SK-N-SH (cell line): Measurements from ENCODE around the gene DDA1. TPM values are rescaled to one million over a fixed set of nuclear protein-coding genes. Genes with fewer than 3 reads are reported as not detected.

Experiments used
- CTCF ChIA-PET: fragments of 300-600, 350-600 bp; formaldehyde crosslinking; extraction: SDS; loops from one replicate; lab custom pipeline; 2021; lab: Yijun Ruan, JAX
- POLR2A ChIA-PET: fragments of 350-600 bp; sonication (Branson Sonifier 250); formaldehyde crosslinking; extraction: SDS; loops from one replicate; lab custom pipeline; 2020; ENCODE audit warnings: antibody characterized with exemption, inconsistent platforms; lab: Yijun Ruan, JAX
- DNase-seq: peaks from one replicate; pipeline ENCODE4 v3.0.0; 2012
- H2AFZ ChIP-seq: fragments of 200-600 bp; sonication (generic); 2 replicates; pipeline ENCODE4 v1.8.1; 2016; ENCODE audit warnings: antibody characterized with exemption, mild to moderate bottlenecking, low read depth
- H3F3A ChIP-seq: fragments of 200-600 bp; sonication (generic); replicated peaks from 2 replicates; pipeline ENCODE3; 2016; ENCODE audit warnings: antibody characterized with exemption, mild to moderate bottlenecking; ENCODE audit not compliant: insufficient read depth
- H3K27ac ChIP-seq, 2 experiments: fragments of 200-500 bp in 1 of 2; fragments of 200-600 bp in 1 of 2; sonication (Bioruptor generic) in 1 of 2; sonication (generic), shearing (Covaris generic) in 1 of 2; 2 replicates each; pipeline versions ENCODE4 v1.5.1 to v1.6.1; 2014 to 2016; ENCODE audit warnings: low read depth in 2 of 2, inconsistent platforms in 1 of 2, low read length in 1 of 2, mild to moderate bottlenecking in 1 of 2, mixed read lengths in 1 of 2
- H3K27me3 ChIP-seq: fragments of 200-600 bp; sonication (generic), shearing (Covaris generic); 2 replicates; pipeline ENCODE4 v1.6.1; 2016; ENCODE audit warnings: mixed run types; ENCODE audit not compliant: insufficient read depth
- H3K36me3 ChIP-seq, 2 experiments: fragments of 200-500 bp in 1 of 2; fragments of 200-600 bp in 1 of 2; sonication (Bioruptor generic) in 1 of 2; sonication (generic) in 1 of 2; replicated peaks in 1 of 2; 2 replicates each; pipeline versions ENCODE3 to v1.5.1; 2014 to 2016; ENCODE audit warnings: low read length in 1 of 2, mild to moderate bottlenecking in 1 of 2; ENCODE audit not compliant: insufficient read depth in 2 of 2, control insufficient read depth in 1 of 2
- H3K4me1 ChIP-seq, 2 experiments: fragments of 200-500 bp in 1 of 2; fragments of 200-600 bp in 1 of 2; sonication (Bioruptor generic) in 1 of 2; sonication (generic), shearing (Covaris generic) in 1 of 2; 2 replicates each; pipeline versions ENCODE4 v1.5.1 to v1.6.1; 2014 to 2016; ENCODE audit warnings: low read depth in 1 of 2, low read length in 1 of 2, mixed run types in 1 of 2; ENCODE audit not compliant: insufficient read depth in 2 of 2, control insufficient read depth in 1 of 2
- H3K4me2 ChIP-seq: fragments of 200-600 bp; sonication (generic), shearing (Covaris generic); 2 replicates; pipeline ENCODE4 v1.6.1; 2017; ENCODE audit warnings: mixed run types
- H3K4me3 ChIP-seq, 2 experiments: fragments of 200-500 bp in 1 of 2; fragments of 200-600 bp in 1 of 2; sonication (Bioruptor generic) in 1 of 2; sonication (generic), shearing (Covaris generic) in 1 of 2; 2 replicates each; pipeline versions ENCODE4 v1.5.1 to v1.8.1; 2014 to 2016; ENCODE audit warnings: low read depth in 2 of 2, inconsistent platforms in 1 of 2, low read length in 1 of 2, mild to moderate bottlenecking in 1 of 2, mixed read lengths in 1 of 2, moderate library complexity in 1 of 2
- H3K79me2 ChIP-seq: fragments of 200-600 bp; sonication (generic); 2 replicates; pipeline ENCODE4 v1.8.1; 2017; ENCODE audit warnings: mild to moderate bottlenecking; ENCODE audit not compliant: insufficient read depth
- H3K9ac ChIP-seq: fragments of 200-600 bp; sonication (generic); 2 replicates; pipeline ENCODE4 v1.6.1; 2017; ENCODE audit warnings: mixed run types
- H3K9me2 ChIP-seq: fragments of 200-600 bp; sonication (generic); 2 replicates; pipeline ENCODE4 v1.6.1; 2017; ENCODE audit warnings: mixed run types
- H3K9me3 ChIP-seq: fragments of 200-600 bp; sonication (generic); 2 replicates; pipeline ENCODE4 v1.6.1; 2017; ENCODE audit warnings: mixed run types, mild to moderate bottlenecking, moderate library complexity
- H4K20me1 ChIP-seq: fragments of 200-600 bp; sonication (generic); 2 replicates; pipeline ENCODE4 v1.6.1; 2017; ENCODE audit warnings: mild to moderate bottlenecking, mixed run types; ENCODE audit not compliant: insufficient read depth
- ELF1 ChIP-seq: IDR thresholded peaks from 2 replicates; pipeline ENCODE4 v1.4.0; 2012
- EZH2phosphoT487 ChIP-seq: fragments of 200-600 bp; sonication (generic); IDR thresholded peaks from 2 replicates; pipeline ENCODE4 v1.6.1; 2017; ENCODE audit warnings: low read depth, mixed run types, mild to moderate bottlenecking, antibody characterized with exemption, moderate library complexity, borderline replicate concordance
- GABPA ChIP-seq: IDR thresholded peaks from 2 replicates; pipeline ENCODE4 v1.4.0; 2012; ENCODE audit warnings: low read depth, mild to moderate bottlenecking
- MEF2A ChIP-seq: IDR thresholded peaks from 2 replicates; pipeline ENCODE4 v1.4.0; 2012; ENCODE audit warnings: low read depth, borderline replicate concordance
- MXI1 ChIP-seq: IDR thresholded peaks from 2 replicates; pipeline ENCODE4 v1.6.1; 2012; ENCODE audit warnings: mild to moderate bottlenecking, low read depth, low read length, improper control_type of control experiment
- NFIC ChIP-seq: IDR thresholded peaks from 2 replicates; pipeline ENCODE4 v1.4.0; 2012; ENCODE audit warnings: borderline replicate concordance
- NRF1 ChIP-seq: IDR thresholded peaks from 2 replicates; pipeline ENCODE4 v1.6.1; 2012; ENCODE audit warnings: low read depth, mild to moderate bottlenecking, low read length
- RAD21 ChIP-seq: IDR thresholded peaks from 2 replicates; pipeline ENCODE4 v1.6.1; 2012; ENCODE audit warnings: mild to moderate bottlenecking, low read length
- RFX5 ChIP-seq: IDR thresholded peaks from 2 replicates; pipeline ENCODE4 v1.6.1; 2012; ENCODE audit warnings: mild to moderate bottlenecking, improper control_type of control experiment, low read length
- RXRA ChIP-seq: IDR thresholded peaks from 2 replicates; pipeline ENCODE4 v1.4.0; 2012; ENCODE audit warnings: low read depth, mild to moderate bottlenecking, borderline replicate concordance
- SIN3A ChIP-seq: IDR thresholded peaks from 2 replicates; pipeline ENCODE4 v1.6.1; 2012; ENCODE audit warnings: low read depth, mild to moderate bottlenecking, low read length, moderate library complexity, borderline replicate concordance
- SMC3 ChIP-seq: IDR thresholded peaks from 2 replicates; pipeline ENCODE4 v1.6.1; 2012; ENCODE audit warnings: low read depth, low read length, improper control_type of control experiment
- TAF1 ChIP-seq: IDR thresholded peaks from 2 replicates; pipeline ENCODE4 v1.6.1; 2012; ENCODE audit warnings: low read depth, mild to moderate bottlenecking, low read length, moderate library complexity, borderline replicate concordance
- WGBS: methylation state at CpG from one replicate; pipeline ENCODE4 v1.1.6; 2017; ENCODE audit warnings: low lambda C conversion rate; 5-methylcytosine and 5-hydroxymethylcytosine counted together
- polyA plus RNA-seq, 3 experiments: library from polyadenylated mRNA; depleted of rRNA; stranded (reverse); fragments of >200 nt; gene quantifications; 2 replicates each; pipeline ENCODE4 v1.2.3, GENCODE V29; 2012
- TF ChIP-seq, protein P1 (sequence below): fragments of 200-600 bp; sonication (generic); IDR thresholded peaks from 2 replicates; pipeline ENCODE4 v1.6.1; 2017; ENCODE audit warnings: antibody characterized with exemption, mild to moderate bottlenecking, moderate library complexity
- TF ChIP-seq, protein P2 (sequence below): IDR thresholded peaks from 2 replicates; pipeline ENCODE4 v1.4.0; 2012; ENCODE audit warnings: low read depth
- TF ChIP-seq, protein P3 (sequence below): IDR thresholded peaks from 2 replicates; pipeline ENCODE4 v1.4.0; 2012; ENCODE audit warnings: low read depth, borderline replicate concordance
- TF ChIP-seq, protein P4 (sequence below): fragments of 150-350 bp; IDR thresholded peaks from 2 replicates; pipeline ENCODE4 v1.6.1; 2016; ENCODE audit warnings: mild to moderate bottlenecking, low read depth, low read length
- TF ChIP-seq, protein P5 (sequence below): IDR thresholded peaks from 2 replicates; pipeline ENCODE4; 2012
- TF ChIP-seq, protein P6 (sequence below): fragments of 150-350 bp; IDR thresholded peaks from 2 replicates; pipeline ENCODE4 v1.6.1; 2017; ENCODE audit warnings: antibody characterized with exemption, low read length, low read depth, borderline replicate concordance

Gene DDA1
- polyA plus RNA-seq, 1 of the 3 experiments (the other 2 are of a cell fraction), result 135 TPM

DNA sequence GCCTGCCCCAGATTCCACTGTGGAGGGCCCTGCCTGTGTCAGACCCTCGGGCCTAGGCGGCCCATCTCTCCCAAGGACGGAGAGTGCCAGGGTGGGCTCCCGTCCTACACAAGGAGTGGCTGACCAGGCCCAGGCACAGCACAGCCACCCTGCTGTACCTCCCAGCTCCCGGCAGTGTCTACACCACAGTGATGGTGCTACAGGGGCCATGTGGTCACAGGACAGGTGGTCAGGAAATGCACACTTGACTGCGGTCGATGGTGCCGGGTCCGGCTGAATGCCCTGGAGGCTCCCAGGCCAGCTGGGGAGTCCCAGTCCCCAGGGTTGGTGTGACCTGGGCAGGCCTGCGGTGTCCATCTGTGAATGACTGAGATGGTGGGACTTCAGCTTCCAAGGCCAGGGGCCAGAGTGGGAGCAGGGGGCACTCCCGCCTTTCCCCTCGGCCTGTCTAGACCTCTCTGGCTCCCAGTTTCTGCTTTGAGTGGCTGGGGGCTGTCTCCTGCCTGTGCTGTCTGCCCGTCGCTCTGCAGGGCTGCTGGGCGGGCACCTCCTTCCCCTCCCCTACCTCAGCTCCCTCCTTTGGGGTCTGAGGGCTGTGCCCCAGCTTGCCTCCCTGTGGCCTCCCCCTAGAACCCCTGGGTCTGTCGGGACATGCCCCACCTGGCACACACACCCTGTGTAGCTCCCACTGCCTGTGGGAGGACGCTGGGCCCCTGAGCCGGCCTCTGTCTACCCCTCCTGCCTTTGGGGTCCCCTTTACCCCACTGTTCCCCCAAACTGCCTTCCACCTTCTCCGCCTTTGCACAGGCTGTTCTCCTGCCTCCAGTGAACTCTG is 12.5 kb downstream of the DDA1 start:
- Histone ChIP-seq H3K27me3 (no peaks in the 10 kb centered on the region), H3K9ac (no peak overlapping the region), H3K4me1 (no peaks in the 10 kb centered on the region), H4K20me1 (no peaks in the 10 kb centered on the region), H3F3A (peaks cover 4% of the 10 kb centered on the region), H3K4me2 (no peak overlapping the region)
- CTCF ChIA-PET, result interaction anchor here (0.5 to 1.2 kb wide), 3 partner anchors 15 to 68 kb away, joined by 3 to 4 read pairs (median 3); no protein-coding TSS in a partner anchor
- TF ChIP-seq, protein P1, sequence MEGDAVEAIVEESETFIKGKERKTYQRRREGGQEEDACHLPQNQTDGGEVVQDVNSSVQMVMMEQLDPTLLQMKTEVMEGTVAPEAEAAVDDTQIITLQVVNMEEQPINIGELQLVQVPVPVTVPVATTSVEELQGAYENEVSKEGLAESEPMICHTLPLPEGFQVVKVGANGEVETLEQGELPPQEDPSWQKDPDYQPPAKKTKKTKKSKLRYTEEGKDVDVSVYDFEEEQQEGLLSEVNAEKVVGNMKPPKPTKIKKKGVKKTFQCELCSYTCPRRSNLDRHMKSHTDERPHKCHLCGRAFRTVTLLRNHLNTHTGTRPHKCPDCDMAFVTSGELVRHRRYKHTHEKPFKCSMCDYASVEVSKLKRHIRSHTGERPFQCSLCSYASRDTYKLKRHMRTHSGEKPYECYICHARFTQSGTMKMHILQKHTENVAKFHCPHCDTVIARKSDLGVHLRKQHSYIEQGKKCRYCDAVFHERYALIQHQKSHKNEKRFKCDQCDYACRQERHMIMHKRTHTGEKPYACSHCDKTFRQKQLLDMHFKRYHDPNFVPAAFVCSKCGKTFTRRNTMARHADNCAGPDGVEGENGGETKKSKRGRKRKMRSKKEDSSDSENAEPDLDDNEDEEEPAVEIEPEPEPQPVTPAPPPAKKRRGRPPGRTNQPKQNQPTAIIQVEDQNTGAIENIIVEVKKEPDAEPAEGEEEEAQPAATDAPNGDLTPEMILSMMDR, result no peak
- TF ChIP-seq SMC3, result no peak
- TF ChIP-seq, protein P2, sequence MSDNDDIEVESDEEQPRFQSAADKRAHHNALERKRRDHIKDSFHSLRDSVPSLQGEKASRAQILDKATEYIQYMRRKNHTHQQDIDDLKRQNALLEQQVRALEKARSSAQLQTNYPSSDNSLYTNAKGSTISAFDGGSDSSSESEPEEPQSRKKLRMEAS, result no peak
- TF ChIP-seq GABPA, result no peak
- no peak for TF ChIP-seq NRF1
- TF ChIP-seq MXI1, result no peak
- TF ChIP-seq ELF1, result no peak
- TF ChIP-seq, all 33 proteins: peak for 0
- DNase-seq, result no peak
- Histone ChIP-seq H3K9me3 (no peaks in the 10 kb centered on the region), H3K27ac (no peak overlapping the region; a peak in 1 of 4 replicates), H3K9me2 (no peaks in the 10 kb centered on the region), H2AFZ (no peak overlapping the region), H3K79me2 (no peaks in the 10 kb centered on the region), H3K36me3 (peaks cover 0 to 36% of the 10 kb centered on the region in 2 experiments), H3K4me3 (no peak overlapping the region)
- WGBS, result 98% methylated on average over 8 of the region's 19 CpGs
- POLR2A ChIA-PET, result interaction anchor here (0.7 to 1.9 kb wide), 4 partner anchors 9 to 16 kb away, joined by 3 to 5 read pairs (median 3); partner anchors contain the start of gene MRPL34

DNA sequence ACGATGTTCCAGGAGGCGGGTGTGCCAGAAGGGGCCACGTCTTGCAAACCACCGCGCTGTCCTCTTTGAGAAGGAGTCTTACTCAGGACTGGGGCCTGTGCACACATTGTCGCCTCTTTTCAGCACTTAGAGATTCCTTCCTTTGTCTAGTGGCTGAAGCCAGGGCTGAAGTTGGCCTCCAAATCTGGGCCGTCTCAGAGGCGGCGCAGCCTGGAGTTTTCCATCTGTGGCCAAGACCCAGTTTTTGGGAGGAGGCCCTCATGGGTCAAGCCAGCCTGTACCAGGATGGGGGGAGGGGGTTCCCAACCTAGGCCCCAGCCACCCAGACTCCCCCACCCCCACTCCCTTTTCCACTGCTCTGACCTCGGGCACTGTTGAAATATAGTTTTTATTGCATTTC is 13.5 kb downstream of the DDA1 start:
- Histone ChIP-seq H3K36me3 (peaks cover 0 to 41% of the 10 kb centered on the region in 2 experiments), H3K9me2 (no peaks in the 10 kb centered on the region), H3K79me2 (no peaks in the 10 kb centered on the region), H3K4me3 (no peak overlapping the region), H3K27ac (peak overlapping the region in 1 of 2 experiments; percentile 8; a peak in 1 of 4 replicates), H3K4me2 (no peak overlapping the region), H3K4me1 (no peaks in the 10 kb centered on the region), H3K9ac (no peak overlapping the region), H3K27me3 (no peaks in the 10 kb centered on the region), H4K20me1 (no peaks in the 10 kb centered on the region), H3K9me3 (no peaks in the 10 kb centered on the region), H2AFZ (no peak overlapping the region), H3F3A (no peaks in the 10 kb centered on the region)
- DNase-seq, result peak; percentile 47
- ChIA-PET POLR2A (no interaction called here), CTCF (no interaction called here)
- WGBS, result 85% methylated on average over 7 of the region's 10 CpGs
- TF ChIP-seq TAF1 (no peak), MEF2A (no peak), RAD21 (no peak), NRF1 (no peak), SMC3 (no peak), SIN3A (no peak), RXRA (no peak), NFIC (no peak), RFX5 (no peak), EZH2phosphoT487 (no peak), MXI1 (no peak)
- TF ChIP-seq, protein P3, sequence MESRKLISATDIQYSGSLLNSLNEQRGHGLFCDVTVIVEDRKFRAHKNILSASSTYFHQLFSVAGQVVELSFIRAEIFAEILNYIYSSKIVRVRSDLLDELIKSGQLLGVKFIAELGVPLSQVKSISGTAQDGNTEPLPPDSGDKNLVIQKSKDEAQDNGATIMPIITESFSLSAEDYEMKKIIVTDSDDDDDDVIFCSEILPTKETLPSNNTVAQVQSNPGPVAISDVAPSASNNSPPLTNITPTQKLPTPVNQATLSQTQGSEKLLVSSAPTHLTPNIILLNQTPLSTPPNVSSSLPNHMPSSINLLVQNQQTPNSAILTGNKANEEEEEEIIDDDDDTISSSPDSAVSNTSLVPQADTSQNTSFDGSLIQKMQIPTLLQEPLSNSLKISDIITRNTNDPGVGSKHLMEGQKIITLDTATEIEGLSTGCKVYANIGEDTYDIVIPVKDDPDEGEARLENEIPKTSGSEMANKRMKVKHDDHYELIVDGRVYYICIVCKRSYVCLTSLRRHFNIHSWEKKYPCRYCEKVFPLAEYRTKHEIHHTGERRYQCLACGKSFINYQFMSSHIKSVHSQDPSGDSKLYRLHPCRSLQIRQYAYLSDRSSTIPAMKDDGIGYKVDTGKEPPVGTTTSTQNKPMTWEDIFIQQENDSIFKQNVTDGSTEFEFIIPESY, result no peak
- TF ChIP-seq, protein P4, sequence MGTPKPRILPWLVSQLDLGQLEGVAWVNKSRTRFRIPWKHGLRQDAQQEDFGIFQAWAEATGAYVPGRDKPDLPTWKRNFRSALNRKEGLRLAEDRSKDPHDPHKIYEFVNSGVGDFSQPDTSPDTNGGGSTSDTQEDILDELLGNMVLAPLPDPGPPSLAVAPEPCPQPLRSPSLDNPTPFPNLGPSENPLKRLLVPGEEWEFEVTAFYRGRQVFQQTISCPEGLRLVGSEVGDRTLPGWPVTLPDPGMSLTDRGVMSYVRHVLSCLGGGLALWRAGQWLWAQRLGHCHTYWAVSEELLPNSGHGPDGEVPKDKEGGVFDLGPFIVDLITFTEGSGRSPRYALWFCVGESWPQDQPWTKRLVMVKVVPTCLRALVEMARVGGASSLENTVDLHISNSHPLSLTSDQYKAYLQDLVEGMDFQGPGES, result no peak
- TF ChIP-seq, protein P5, sequence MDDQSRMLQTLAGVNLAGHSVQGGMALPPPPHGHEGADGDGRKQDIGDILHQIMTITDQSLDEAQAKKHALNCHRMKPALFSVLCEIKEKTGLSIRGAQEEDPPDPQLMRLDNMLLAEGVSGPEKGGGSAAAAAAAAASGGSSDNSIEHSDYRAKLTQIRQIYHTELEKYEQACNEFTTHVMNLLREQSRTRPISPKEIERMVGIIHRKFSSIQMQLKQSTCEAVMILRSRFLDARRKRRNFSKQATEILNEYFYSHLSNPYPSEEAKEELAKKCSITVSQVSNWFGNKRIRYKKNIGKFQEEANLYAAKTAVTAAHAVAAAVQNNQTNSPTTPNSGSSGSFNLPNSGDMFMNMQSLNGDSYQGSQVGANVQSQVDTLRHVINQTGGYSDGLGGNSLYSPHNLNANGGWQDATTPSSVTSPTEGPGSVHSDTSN, result no peak
- TF ChIP-seq, protein P6, sequence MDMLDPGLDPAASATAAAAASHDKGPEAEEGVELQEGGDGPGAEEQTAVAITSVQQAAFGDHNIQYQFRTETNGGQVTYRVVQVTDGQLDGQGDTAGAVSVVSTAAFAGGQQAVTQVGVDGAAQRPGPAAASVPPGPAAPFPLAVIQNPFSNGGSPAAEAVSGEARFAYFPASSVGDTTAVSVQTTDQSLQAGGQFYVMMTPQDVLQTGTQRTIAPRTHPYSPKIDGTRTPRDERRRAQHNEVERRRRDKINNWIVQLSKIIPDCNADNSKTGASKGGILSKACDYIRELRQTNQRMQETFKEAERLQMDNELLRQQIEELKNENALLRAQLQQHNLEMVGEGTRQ, result no peak
